GM23338 (cell line): ENCODE data around the gene NME2. TPM values are rescaled to one million over a fixed set of nuclear protein-coding genes. Genes with fewer than 3 reads are reported as not detected.
A peak's percentile ranks its signal among the peaks of the same experiment; 100 is the strongest.

Source experiments
- ATAC-seq: fragments of 200-7000 bp; cut with Tn5 transposase; 3 replicates; pipeline ENCODE4 v1.9.1; 2020
- DNase-seq: peaks from one replicate; pipeline ENCODE4 v3.0.0-alpha.2; 2015; ENCODE audit warnings: low spot score
- H2AFZ ChIP-seq: fragments of 200-600 bp; sonication (generic); 2 replicates; pipeline ENCODE4 v1.8.0; 2016; ENCODE audit warnings: antibody characterized with exemption, mild to moderate bottlenecking, moderate library complexity
- H3F3A ChIP-seq: fragments of 200-600 bp; sonication (generic); replicated peaks from 2 replicates; pipeline ENCODE4 v1.8.0; 2017; ENCODE audit warnings: antibody characterized with exemption, mixed run types, low read depth
- H3K27ac ChIP-seq: fragments of 200-600 bp; sonication (generic); 2 replicates; pipeline ENCODE4 v1.6.1; 2016; ENCODE audit warnings: low read depth
- H3K27me3 ChIP-seq: fragments of 200-600 bp; sonication (generic); 2 replicates; pipeline ENCODE4 v1.8.0; 2016; ENCODE audit warnings: mild to moderate bottlenecking, mixed run types, moderate library complexity; ENCODE audit not compliant: insufficient read depth
- H3K36me3 ChIP-seq: fragments of 200-600 bp; sonication (generic); 2 replicates; pipeline ENCODE4 v1.8.0; 2016; ENCODE audit warnings: mild to moderate bottlenecking; ENCODE audit not compliant: insufficient read depth
- H3K4me1 ChIP-seq: fragments of 200-600 bp; sonication (generic); 2 replicates; pipeline ENCODE4 v1.8.0; 2016; ENCODE audit warnings: mild to moderate bottlenecking, moderate library complexity; ENCODE audit not compliant: insufficient read depth
- H3K4me2 ChIP-seq: fragments of 200-600 bp; sonication (generic); 2 replicates; pipeline ENCODE4 v1.7.1; 2017; ENCODE audit warnings: mixed run types
- H3K4me3 ChIP-seq: fragments of 200-600 bp; sonication (generic); 2 replicates; pipeline ENCODE4 v1.6.1; 2016; ENCODE audit warnings: mixed run types
- H3K79me2 ChIP-seq: fragments of 200-600 bp; sonication (generic); replicated peaks from 2 replicates; pipeline ENCODE4 v1.8.0; 2017; ENCODE audit warnings: mild to moderate bottlenecking; ENCODE audit not compliant: insufficient read depth
- H3K9me2 ChIP-seq: fragments of 200-600 bp; sonication (generic); 2 replicates; pipeline ENCODE4 v1.8.0; 2017; ENCODE audit not compliant: insufficient read depth
- H4K20me1 ChIP-seq: fragments of 200-600 bp; sonication (generic); replicated peaks from 2 replicates; pipeline ENCODE4 v1.8.0; 2017; ENCODE audit warnings: mild to moderate bottlenecking; ENCODE audit not compliant: insufficient read depth
- H3K27ac Mint-ChIP-seq: 2 replicates; pipeline ENCODE4 v1.8.0; 2020; ENCODE audit warnings: inconsistent platforms, mild to moderate bottlenecking, moderate library complexity, mixed read lengths
- H3K27me3 Mint-ChIP-seq: 3 replicates; pipeline ENCODE4 v1.8.0; 2022; ENCODE audit warnings: low read depth, mild to moderate bottlenecking, moderate library complexity, mixed read lengths, inconsistent platforms; ENCODE audit not compliant: insufficient read depth, poor library complexity
- H3K36me3 Mint-ChIP-seq: 3 replicates; pipeline ENCODE4 v1.8.0; 2021; ENCODE audit warnings: low read depth, mild to moderate bottlenecking, inconsistent platforms, moderate library complexity, mixed read lengths
- H3K4me1 Mint-ChIP-seq: 3 replicates; pipeline ENCODE4 v1.8.0; 2020; ENCODE audit warnings: mild to moderate bottlenecking, inconsistent platforms, mixed read lengths
- H3K4me3 Mint-ChIP-seq: 3 replicates; pipeline ENCODE4 v1.8.0; 2021; ENCODE audit warnings: moderate library complexity, mild to moderate bottlenecking, inconsistent platforms, mixed read lengths
- H3K9me3 Mint-ChIP-seq: 3 replicates; pipeline ENCODE4 v1.8.0; 2020; ENCODE audit warnings: moderate library complexity, mild to moderate bottlenecking, inconsistent platforms, mixed read lengths
- CREB1 ChIP-seq: fragments of 250-450 bp; sonication (Bioruptor Pico); IDR thresholded peaks from 2 replicates; pipeline ENCODE4 v1.5.0; 2020; ENCODE audit warnings: low read depth, mild to moderate bottlenecking, moderate library complexity
- CTCF ChIP-seq, 2 experiments: fragments of 200-600 bp in 1 of 2; sonication (generic) in 1 of 2; conservative IDR thresholded peaks; 2 replicates each; pipeline versions ENCODE4 v1.5.1 to v1.6.1; 2016 to 2017; ENCODE audit warnings: antibody characterized with exemption in 2 of 2, low read depth in 2 of 2, mild to moderate bottlenecking in 2 of 2, moderate library complexity in 1 of 2
- ETS1 ChIP-seq: IDR thresholded peaks from 2 replicates; pipeline ENCODE4 v1.6.1; 2016; ENCODE audit warnings: antibody characterized with exemption
- EZH2 ChIP-seq: fragments of 200-600 bp; sonication (generic); IDR thresholded peaks from one replicate; pipeline ENCODE4 v1.8.0; 2017; ENCODE audit warnings: antibody characterized with exemption, mild to moderate bottlenecking, low read depth; ENCODE audit not compliant: unreplicated experiment
- EZH2phosphoT487 ChIP-seq: fragments of 200-600 bp; sonication (generic); IDR thresholded peaks from one replicate; pipeline ENCODE4 v1.8.1; 2018; ENCODE audit warnings: antibody characterized with exemption; ENCODE audit not compliant: unreplicated experiment
- JUNB ChIP-seq: IDR thresholded peaks from one replicate; pipeline ENCODE4 v1.6.1; 2016; ENCODE audit warnings: antibody characterized with exemption; ENCODE audit not compliant: unreplicated experiment
- NANOG ChIP-seq: IDR thresholded peaks from 2 replicates; pipeline ENCODE4 v1.6.1; 2016; ENCODE audit warnings: antibody characterized with exemption, borderline replicate concordance
- POLR2AphosphoS5 ChIP-seq: IDR thresholded peaks from 2 replicates; pipeline ENCODE4 v1.6.1; 2016; ENCODE audit warnings: antibody characterized with exemption, low read depth
- REST ChIP-seq: IDR thresholded peaks from one replicate; pipeline ENCODE4 v1.6.1; 2018; ENCODE audit warnings: antibody characterized with exemption; ENCODE audit not compliant: unreplicated experiment
- STAT1 ChIP-seq: IDR thresholded peaks from one replicate; pipeline ENCODE4 v1.6.1; 2016; ENCODE audit warnings: antibody characterized with exemption; ENCODE audit not compliant: unreplicated experiment
- ZNF114 ChIP-seq: fragments of 250-450 bp; sonication (Bioruptor Pico); IDR thresholded peaks from 2 replicates; pipeline ENCODE4 v1.5.0; 2020; ENCODE audit warnings: mild to moderate bottlenecking, moderate library complexity
- ZNF331 ChIP-seq: fragments of 250-450 bp; sonication (Bioruptor Pico); IDR thresholded peaks from 2 replicates; pipeline ENCODE4 v1.5.0; 2020; ENCODE audit warnings: low read depth, mild to moderate bottlenecking, moderate library complexity
- ZNF462 ChIP-seq: fragments of 250-450 bp; sonication (Bioruptor Pico); IDR thresholded peaks from 2 replicates; pipeline ENCODE4 v1.5.0; 2020; ENCODE audit warnings: mild to moderate bottlenecking, moderate library complexity
- polyA plus RNA-seq: library from polyadenylated mRNA; unstranded; fragments of >200 nt; fragmentation: Nextera tagmentation; extraction: Ambion mirVana; gene quantifications from 2 replicates; pipeline ENCODE4 v1.2.1, GENCODE V29; 2016
- total RNA-seq: library from RNA; depleted of rRNA; stranded (reverse); fragments of >200 nt; shearing (Covaris generic); gene quantifications from 2 replicates; pipeline ENCODE4 v1.2.3, GENCODE V29; 2014

NME2 gene
- total and polyA plus RNA-seq, 2 experiments from 2014 or later, result 667 to 939 TPM

GRCh38 chr17:51164911-51165679, 1.1 kb upstream of the NME2 start:
- H3K4me2 ChIP-seq, result peak overlapping the region; percentile 95
- TF ChIP-seq CTCF (conservative IDR thresholded peaks at IDR 0.05; ENCODE audit: low read depth in 2 of 2) (no peak), CREB1 (no peak), POLR2AphosphoS5 (no peak), EZH2 (no peak), ETS1 (no peak), JUNB (no peak), STAT1 (no peak), ZNF331 (CRISPR knock-in tag) (no peak), NANOG (no peak), REST (no peak), ZNF114 (no peak), EZH2phosphoT487 (no peak), ZNF462 (CRISPR knock-in tag) (no peak)
- Mint-ChIP-seq H3K27me3 (peaks cover 12% of the 10 kb centered on the region), H3K9me3 (no peaks in the 10 kb centered on the region), H3K36me3 (peaks cover 73% of the 10 kb centered on the region), H3K4me3 (peak overlapping the region; percentile 93), H3K4me1 (peaks cover 19% of the 10 kb centered on the region), H3K27ac (peak overlapping the region; percentile 95)
- DNase-seq (peak; percentile 43), ATAC-seq (peak; percentile 26)
- H3K27me3 ChIP-seq, result no peaks in the 10 kb centered on the region
- H3K4me1 ChIP-seq, result peaks cover 4% of the 10 kb centered on the region
- H2AFZ ChIP-seq, result peak overlapping the region; percentile 98
- H3K27ac ChIP-seq, result no peak overlapping the region
- no peaks in the 10 kb centered on the region for H3K9me2 ChIP-seq
- peaks cover 21% of the 10 kb centered on the region for H4K20me1 ChIP-seq
- H3K4me3 ChIP-seq, result peak overlapping the region; percentile 92
- H3K36me3 ChIP-seq, result peaks cover 55% of the 10 kb centered on the region
- peaks cover 35% of the 10 kb centered on the region for H3F3A ChIP-seq
- peaks cover 28% of the 10 kb centered on the region for H3K79me2 ChIP-seq
